NCI-H1436 treated with DMSO at 0.1 percent for 48 hours (cell line): ENCODE data around the gene IFITM10.

Experiments used
- DNase-seq: peaks from one replicate; lab custom pipeline; 2025; lab: John Stamatoyannopoulos, UW

IFITM10 gene

DNA sequence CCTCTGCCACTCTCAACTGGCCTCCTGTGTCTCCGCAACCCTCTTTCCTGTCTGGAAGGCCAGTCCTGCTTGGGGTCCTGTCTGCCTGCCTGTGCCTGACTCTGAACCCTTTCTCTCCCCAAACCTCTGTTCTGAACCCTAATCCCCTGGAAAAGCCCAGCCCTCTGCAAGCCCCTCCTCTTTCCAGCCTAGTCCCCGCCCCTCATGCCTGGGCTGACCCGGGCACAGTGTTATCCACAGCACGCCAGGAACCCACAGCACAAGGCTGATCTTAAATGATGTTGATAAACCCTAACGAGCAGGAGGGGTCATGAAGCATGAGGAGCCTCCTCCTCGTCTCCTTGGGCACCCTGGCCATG, at the start of gene IFITM10:
Gene IFITM10 (minus strand): TSS at position 115 of the 359 bp plus-strand sequence. CDS start 153 bp downstream, outside the sequence.
- no peak for DNase-seq

- no peak for DNase-seq
Measured at GRCh38 chr11:1797391-1798125, 47.2 kb upstream of the IFITM10 start.

DNA sequence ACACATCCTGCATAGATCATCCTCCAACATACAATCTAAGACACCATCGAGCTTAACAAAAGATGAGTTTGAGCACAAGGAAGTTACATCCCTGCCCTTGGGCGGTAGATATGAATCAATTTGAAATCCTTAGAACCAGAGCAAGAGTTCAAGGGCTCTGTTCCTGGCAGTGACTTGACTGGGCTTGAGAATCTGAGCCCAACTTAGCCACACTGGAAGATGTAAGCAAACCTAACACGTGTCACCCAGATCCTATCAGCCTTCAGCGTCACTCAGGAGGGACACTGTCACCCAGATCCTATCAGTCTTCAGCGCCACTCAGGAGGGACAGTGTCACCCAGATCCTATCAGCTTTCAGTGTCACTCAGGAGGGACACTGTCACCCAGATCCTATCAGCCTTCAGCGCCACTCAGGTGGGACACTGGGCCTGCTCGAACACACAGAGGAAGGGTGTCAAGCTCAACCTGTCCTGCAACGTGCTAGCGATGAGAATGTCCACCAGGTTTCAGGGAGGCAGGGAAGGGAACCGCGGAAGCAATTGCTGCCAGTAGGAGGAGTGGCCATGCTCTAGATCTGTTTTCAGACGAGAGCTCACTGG, 46.1 kb upstream of the IFITM10 start:
- DNase-seq, result no peak

GRCh38 chr11:1793081-1793480, 42.7 kb upstream of the IFITM10 start:
- DNase-seq, result no peak

DNA sequence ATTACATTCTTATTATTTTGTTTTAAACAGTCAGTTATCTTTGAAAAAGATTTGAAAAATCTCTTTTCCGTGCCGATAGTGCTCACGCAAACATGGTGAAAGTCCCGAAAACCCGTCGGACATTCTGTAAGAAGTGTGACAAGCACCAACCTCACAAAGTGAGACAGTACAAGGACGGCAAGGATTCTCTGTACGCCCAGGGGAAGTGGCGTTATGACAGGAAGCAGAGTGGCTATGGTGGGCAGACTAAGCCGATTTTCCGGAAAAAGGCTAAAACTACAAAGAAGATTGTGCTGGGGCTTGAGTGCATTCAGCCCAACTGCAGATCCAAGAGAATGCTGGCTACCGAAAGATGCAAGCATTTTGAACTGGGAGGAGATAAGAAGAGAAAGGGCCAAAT, 42.1 kb upstream of the IFITM10 start:
- DNase-seq, result no peak

DNA sequence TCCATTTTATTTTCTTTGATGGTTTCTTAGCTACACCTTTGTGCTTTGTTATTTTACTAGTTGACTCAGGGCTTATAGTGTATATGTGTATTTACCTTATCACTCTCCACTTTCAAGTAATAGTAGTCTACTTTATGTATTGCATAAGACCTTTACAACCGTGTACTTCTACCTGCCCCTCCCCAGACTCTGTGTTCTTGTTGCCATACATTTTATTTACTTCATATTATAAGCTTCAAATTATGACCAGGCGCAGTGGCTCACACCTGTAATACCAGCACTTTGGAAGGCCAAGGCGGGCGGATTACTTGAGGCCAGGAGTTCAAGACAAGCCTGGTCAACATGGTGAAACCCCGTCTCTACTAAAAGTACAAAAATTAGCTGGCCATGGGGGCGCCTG, 41.5 kb upstream of the IFITM10 start:
- DNase-seq, result no peak

DNA sequence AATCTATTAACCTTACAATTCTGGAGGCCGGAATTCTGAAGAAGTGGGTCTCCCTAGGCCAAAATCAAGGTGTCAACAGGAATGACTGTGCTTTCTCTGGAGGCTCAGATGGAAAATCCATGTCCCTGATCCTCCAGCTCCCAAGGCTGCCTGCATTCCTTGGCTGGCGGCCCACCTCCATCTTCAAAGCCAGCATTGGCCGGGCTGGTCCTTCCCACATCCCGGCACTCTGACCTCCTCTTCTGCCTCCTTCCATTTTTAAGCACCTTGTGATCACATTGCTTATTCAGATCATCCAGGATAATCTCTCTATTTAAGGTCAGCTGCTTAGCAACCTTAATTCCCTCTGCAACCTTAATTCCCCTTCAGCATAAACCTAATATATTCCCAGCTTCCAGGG, 36.1 kb upstream of the IFITM10 start:
- DNase-seq, result no peak

GRCh38 chr11:1785749-1786413, 35.5 kb upstream of the IFITM10 start:
- DNase-seq, result no peak

DNA sequence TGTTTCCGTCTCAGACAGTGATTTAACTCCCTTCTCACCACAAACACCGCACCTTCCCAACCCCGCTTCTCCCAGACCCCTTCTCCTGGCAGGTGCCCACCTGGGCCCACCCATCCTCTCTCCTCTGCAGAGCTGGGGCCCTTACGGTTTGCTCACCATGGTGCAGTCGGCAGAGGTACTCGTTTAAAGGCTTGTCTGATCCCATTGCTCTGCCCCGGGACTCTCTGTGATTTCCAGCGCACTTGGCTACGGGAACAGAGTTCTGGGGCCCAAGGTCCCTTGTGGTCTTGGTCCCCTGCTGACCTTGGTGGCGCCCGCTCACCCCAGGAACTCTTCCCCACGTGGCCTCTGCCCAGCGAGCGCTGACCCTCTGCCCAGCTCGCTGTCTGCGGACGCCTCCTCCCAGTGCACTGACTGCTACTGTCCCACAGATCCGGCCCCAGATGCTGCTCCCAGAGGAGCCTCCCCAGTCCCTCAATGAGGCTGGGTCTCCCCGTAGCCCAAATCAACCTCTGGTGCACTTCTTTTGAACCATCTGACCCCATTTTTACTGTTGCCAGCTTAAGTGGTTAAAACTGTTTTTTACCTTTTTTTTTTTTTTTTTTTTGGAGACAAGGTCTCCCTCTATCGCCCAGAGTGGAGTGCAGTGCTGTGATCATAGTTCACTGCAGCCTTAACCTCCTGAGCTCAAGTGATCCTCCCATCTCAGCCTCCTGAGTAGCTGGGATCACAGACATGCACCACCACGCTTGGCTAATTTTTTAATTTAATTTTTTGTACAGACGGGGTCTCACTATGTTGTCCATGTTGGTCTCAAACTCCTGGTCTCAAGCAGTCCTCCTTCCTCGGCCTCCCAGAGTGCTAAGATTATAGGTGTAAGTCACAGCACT, 34.6 kb upstream of the IFITM10 start:
- no peak for DNase-seq

- no peak for DNase-seq
Measured at GRCh38 chr11:1783725-1784529, 33.5 kb upstream of the IFITM10 start.

DNA sequence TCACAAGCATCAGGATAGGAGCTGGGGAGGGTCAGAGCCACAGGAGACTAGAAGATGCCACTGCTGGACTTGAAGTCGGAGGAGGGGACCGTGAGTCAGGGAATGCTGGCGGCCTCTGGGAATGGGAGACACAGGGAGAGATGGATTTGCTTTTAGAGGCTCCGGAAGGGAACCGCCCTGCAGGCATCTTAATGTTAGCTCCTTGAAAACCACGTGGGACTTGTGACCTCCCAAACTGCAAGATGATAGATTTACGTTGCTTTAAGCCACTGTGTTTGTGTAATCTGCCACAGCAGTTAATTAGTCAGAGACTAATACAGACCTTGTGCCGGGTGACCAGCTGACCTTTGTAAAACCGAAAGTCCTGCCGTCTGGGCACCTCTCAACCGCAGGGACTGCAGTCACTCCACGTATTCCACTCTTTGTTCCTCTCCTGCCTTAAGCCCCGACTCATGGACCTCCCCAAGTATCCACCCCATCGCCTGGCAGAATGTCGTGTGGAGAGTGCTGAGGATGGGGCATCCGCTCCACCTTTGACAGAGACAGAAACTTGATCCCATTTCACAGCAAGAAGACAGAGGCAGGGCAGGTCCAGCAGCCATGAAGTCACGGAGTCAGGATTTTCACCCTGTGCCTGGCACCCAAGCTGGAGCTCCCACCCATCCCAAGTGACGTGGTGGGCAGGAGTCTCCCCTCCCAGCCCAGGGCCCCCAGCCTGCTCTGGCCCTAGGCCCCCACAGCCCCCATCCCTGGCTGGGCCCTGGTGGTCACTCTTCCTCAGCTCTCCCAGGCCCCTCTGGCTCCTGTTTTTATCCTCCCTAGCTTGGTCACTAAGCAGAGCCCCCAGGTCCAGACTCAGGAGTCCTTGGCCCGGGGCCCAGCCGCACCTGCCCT, 32.7 kb upstream of the IFITM10 start:
- no peak for DNase-seq

DNA sequence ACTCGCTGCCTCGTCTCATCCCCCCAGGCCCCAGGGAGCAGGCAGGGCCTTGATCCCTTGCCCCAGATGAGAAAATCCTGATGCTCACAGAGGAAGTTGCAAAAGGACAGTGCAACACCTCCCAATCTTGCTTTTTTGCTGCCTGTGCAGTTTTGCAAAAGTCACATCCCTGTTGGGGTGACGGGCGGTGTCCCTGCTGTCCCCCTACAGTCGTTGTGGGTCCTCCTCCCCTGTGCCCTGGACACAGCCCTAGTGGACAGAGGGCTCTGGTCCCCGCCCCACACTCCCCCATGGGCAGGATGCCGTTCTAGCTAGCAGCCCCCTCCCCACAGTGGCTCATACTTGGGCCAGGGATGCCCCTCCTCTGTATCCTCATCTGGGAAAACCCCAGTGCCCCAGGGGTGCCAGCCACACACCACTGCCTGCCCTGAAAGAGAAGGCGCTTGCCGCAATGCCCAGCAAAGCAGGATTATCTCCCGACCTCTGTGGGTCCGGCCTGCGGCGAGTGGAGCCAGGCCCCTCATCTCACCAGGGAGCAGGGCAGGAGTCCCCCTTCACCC, 31.7 kb upstream of the IFITM10 start:
- no peak for DNase-seq

DNA sequence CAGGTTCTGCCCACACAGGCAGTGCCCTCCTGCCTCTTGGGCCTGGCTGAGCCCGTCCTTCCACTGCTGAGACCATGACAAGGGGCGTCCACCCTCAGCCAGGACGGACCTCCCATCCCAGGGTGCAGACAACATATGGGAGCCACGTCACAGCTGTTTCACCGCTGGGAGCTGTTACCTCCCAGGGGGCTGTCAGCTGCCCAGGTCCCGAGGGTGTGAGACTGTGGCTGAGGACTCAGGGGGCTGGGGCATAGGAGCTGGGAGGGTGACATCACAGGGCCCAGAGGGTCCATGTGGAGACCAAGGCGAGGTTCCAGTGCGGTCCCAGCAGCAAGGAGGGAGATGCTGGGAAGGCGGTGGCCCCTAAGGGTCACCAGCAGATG, 31.2 kb upstream of the IFITM10 start:
- no peak for DNase-seq

- DNase-seq, result no peak
Measured at GRCh38 chr11:1780700-1781592, 30.6 kb upstream of the IFITM10 start.

GRCh38 chr11:1779806-1780699, 29.7 kb upstream of the IFITM10 start:
- no peak for DNase-seq

- no peak for DNase-seq
Measured at GRCh38 chr11:1779034-1779805, 28.8 kb upstream of the IFITM10 start.
